H1 (cell line): ENCODE measurements around the gene MAPK8IP2. TPM values are rescaled to one million over a fixed set of nuclear protein-coding genes. Genes with fewer than 3 reads are reported as not detected.
A peak's percentile ranks its signal among the peaks of the same experiment; 100 is the strongest.

ENCODE experiments used
- CTCF ChIA-PET: fragments of 300-600 bp; sonication (Branson Sonifier 250); formaldehyde crosslinking; loops from one replicate; lab custom pipeline; 2021; ENCODE audit not compliant: partially characterized antibody; lab: Charles Lee
- POLR2A ChIA-PET: fragments of 300-600 bp; sonication (Branson Sonifier 250); formaldehyde crosslinking; loops from one replicate; lab custom pipeline; 2021; ENCODE audit warnings: inconsistent platforms; ENCODE audit not compliant: partially characterized antibody; lab: Charles Lee
- DNase-seq, 2 experiments: peaks; one replicate each; pipeline versions ENCODE4 v3.0.0 to v3.0.0-alpha.2; 2010 to 2022; ENCODE audit warnings: low spot score in 2 of 2, low read depth in 1 of 2, mixed read lengths in 1 of 2
- FAIRE-seq: peaks from 2 replicates; lab custom pipeline; 2011; peaks lifted over from hg19 to GRCh38; lab: Jason Lieb, UNC
- H2AFZ ChIP-seq: 2 replicates; pipeline ENCODE4 v1.8.1; 2012; ENCODE audit warnings: low read length, inconsistent platforms
- H2AK5ac ChIP-seq: 2 replicates; pipeline ENCODE4 v1.6.1; 2013; ENCODE audit warnings: low read depth, low read length
- H2BK120ac ChIP-seq: replicated peaks from 2 replicates; pipeline ENCODE3; 2013; ENCODE audit warnings: low read depth, low read length, inconsistent platforms
- H2BK12ac ChIP-seq: 2 replicates; pipeline ENCODE4 v1.6.1; 2013; ENCODE audit warnings: low read depth, low read length
- H2BK15ac ChIP-seq: 2 replicates; pipeline ENCODE4 v1.6.1; 2013; ENCODE audit warnings: low read length
- H2BK20ac ChIP-seq: 2 replicates; pipeline ENCODE4 v1.6.1; 2013; ENCODE audit warnings: low read length
- H2BK5ac ChIP-seq: 2 replicates; pipeline ENCODE4 v1.6.1; 2013; ENCODE audit warnings: low read depth, low read length
- H3K14ac ChIP-seq: 2 replicates; pipeline ENCODE4 v1.6.1; 2013; ENCODE audit warnings: inconsistent platforms; ENCODE audit not compliant: insufficient read length
- H3K18ac ChIP-seq: 2 replicates; pipeline ENCODE4 v1.6.1; 2013; ENCODE audit warnings: low read length; ENCODE audit errors: extremely low read depth
- H3K23ac ChIP-seq: 2 replicates; pipeline ENCODE4 v1.6.1; 2013; ENCODE audit warnings: inconsistent platforms; ENCODE audit not compliant: insufficient read length
- H3K23me2 ChIP-seq: 2 replicates; pipeline ENCODE4 v1.6.1; 2013; ENCODE audit warnings: low read depth, low read length
- H3K27ac ChIP-seq: 2 replicates; pipeline ENCODE4 v1.6.1; 2011; ENCODE audit warnings: low read depth, low read length, inconsistent platforms
- H3K27me3 ChIP-seq, 4 experiments: replicated peaks in 1 of 4; 1 replicate in 1 of 4; 2 replicates in 3 of 4; pipeline versions ENCODE4 v1.6.1 to v1.8.1; 2011 to 2013; ENCODE audit warnings: low read length in 3 of 4, mild to moderate bottlenecking in 3 of 4, inconsistent platforms in 2 of 4, mixed read lengths in 2 of 4, moderate library complexity in 1 of 4; ENCODE audit not compliant: control insufficient read depth in 3 of 4, insufficient read depth in 3 of 4; ENCODE audit errors: extremely low read depth in 1 of 4
- H3K36me3 ChIP-seq, 4 experiments: 2 replicates each; pipeline versions ENCODE4 v1.6.1 to v1.8.1; 2011 to 2013; ENCODE audit warnings: mild to moderate bottlenecking in 4 of 4, low read length in 3 of 4, moderate library complexity in 2 of 4, control low read depth in 1 of 4, inconsistent platforms in 1 of 4; ENCODE audit not compliant: insufficient read depth in 4 of 4, control insufficient read depth in 2 of 4
- H3K4ac ChIP-seq: replicated peaks from 2 replicates; pipeline ENCODE3; 2013; ENCODE audit warnings: low read length, low read depth, mixed read lengths, inconsistent platforms; ENCODE audit not compliant: insufficient read length
- H3K4me1 ChIP-seq, 4 experiments: replicated peaks in 1 of 4; 1 replicate in 1 of 4; 2 replicates in 3 of 4; pipeline versions ENCODE4 v1.6.1 to v1.8.1; 2011 to 2013; ENCODE audit warnings: low read length in 3 of 4, inconsistent platforms in 2 of 4, mixed read lengths in 1 of 4; ENCODE audit not compliant: insufficient read depth in 4 of 4, control insufficient read depth in 3 of 4
- H3K4me2 ChIP-seq, 2 experiments: 2 replicates each; pipeline versions ENCODE4 v1.6.1 to v1.8.1; 2011 to 2013; ENCODE audit warnings: low read depth in 2 of 2, low read length in 2 of 2, control low read depth in 1 of 2, inconsistent platforms in 1 of 2, mild to moderate bottlenecking in 1 of 2; ENCODE audit not compliant: insufficient read depth in 1 of 2
- H3K4me3 ChIP-seq, 4 experiments: fragments of 200-600, 300-600 bp in 1 of 4; sonication (generic), shearing (Covaris generic), sonication (Bioruptor Twin) in 1 of 4; 2 replicates each; pipeline versions ENCODE4 v1.5.1 to v1.8.1; 2011 to 2016; ENCODE audit warnings: low read length in 4 of 4, low read depth in 3 of 4, control low read depth in 2 of 4, inconsistent platforms in 2 of 4, mild to moderate bottlenecking in 2 of 4, mixed read lengths in 1 of 4, moderate library complexity in 1 of 4; ENCODE audit not compliant: insufficient read depth in 2 of 4; ENCODE audit errors: extremely low read depth in 1 of 4
- H3K56ac ChIP-seq: replicated peaks from 2 replicates; pipeline ENCODE3; 2013; ENCODE audit warnings: low read depth, mild to moderate bottlenecking, mixed read lengths, low read length, inconsistent platforms; ENCODE audit not compliant: insufficient read length
- H3K79me1 ChIP-seq: 2 replicates; pipeline ENCODE4 v1.6.1; 2013; ENCODE audit warnings: low read depth, low read length, control low read depth
- H3K79me2 ChIP-seq, 2 experiments: 2 replicates each; pipeline versions ENCODE4 v1.6.1 to v1.8.1; 2012 to 2013; ENCODE audit warnings: low read length in 2 of 2, mild to moderate bottlenecking in 2 of 2, inconsistent platforms in 1 of 2; ENCODE audit not compliant: insufficient read depth in 2 of 2, control insufficient read depth in 1 of 2
- H3K9ac ChIP-seq, 4 experiments: replicated peaks in 1 of 4; 1 replicate in 1 of 4; 2 replicates in 3 of 4; pipeline versions ENCODE4 v1.6.1 to v1.8.1; 2011 to 2013; ENCODE audit warnings: low read depth in 3 of 4, low read length in 3 of 4, control low read depth in 2 of 4, mild to moderate bottlenecking in 2 of 4, moderate library complexity in 2 of 4, inconsistent platforms in 1 of 4; ENCODE audit errors: extremely low read depth in 1 of 4
- H3K9me3 ChIP-seq, 2 experiments: 2 replicates each; pipeline versions ENCODE4 v1.6.1 to v1.8.1; 2012 to 2013; ENCODE audit warnings: mild to moderate bottlenecking in 2 of 2, moderate library complexity in 2 of 2, control low read depth in 1 of 2, inconsistent platforms in 1 of 2, low read depth in 1 of 2, low read length in 1 of 2, mixed read lengths in 1 of 2; ENCODE audit not compliant: insufficient read depth in 2 of 2
- H4K20me1 ChIP-seq, 2 experiments: replicated peaks in 1 of 2; 2 replicates each; pipeline versions ENCODE3 to v1.8.1; 2011 to 2013; ENCODE audit warnings: inconsistent platforms in 2 of 2, low read length in 2 of 2, mild to moderate bottlenecking in 1 of 2; ENCODE audit not compliant: insufficient read depth in 2 of 2, control insufficient read depth in 1 of 2
- H4K5ac ChIP-seq: 2 replicates; pipeline ENCODE4 v1.6.1; 2013; ENCODE audit warnings: low read length, low read depth, mixed read lengths, inconsistent platforms; ENCODE audit not compliant: insufficient read length
- H4K8ac ChIP-seq: 2 replicates; pipeline ENCODE4 v1.8.0; 2013; ENCODE audit warnings: mild to moderate bottlenecking, moderate library complexity, low read length, inconsistent platforms; ENCODE audit not compliant: insufficient read depth; ENCODE audit errors: extremely low read depth
- H4K91ac ChIP-seq: replicated peaks from 2 replicates; pipeline ENCODE3; 2013; ENCODE audit warnings: low read length, mixed read lengths, inconsistent platforms; ENCODE audit not compliant: insufficient read length
- BCL11A ChIP-seq, 2 experiments: IDR thresholded peaks; one replicate each; pipeline ENCODE4 v1.6.1; 2011; ENCODE audit warnings: low read depth in 2 of 2, low read length in 2 of 2, mild to moderate bottlenecking in 2 of 2
- CBX5 ChIP-seq: fragments of 300-800, 300-1000 bp; sonication (generic); IDR thresholded peaks from 2 replicates; pipeline ENCODE4 v1.7.1; 2016; ENCODE audit warnings: antibody characterized with exemption, low read length, low read depth
- GABPA ChIP-seq: IDR thresholded peaks from 2 replicates; pipeline ENCODE4 v1.6.1; 2011; ENCODE audit warnings: mild to moderate bottlenecking, low read length, moderate library complexity, borderline replicate concordance; ENCODE audit not compliant: insufficient read depth
- GTF2F1 ChIP-seq: IDR thresholded peaks from 2 replicates; pipeline ENCODE4 v1.6.1; 2012; ENCODE audit warnings: low read depth, low read length, improper control_type of control experiment, borderline replicate concordance
- ZNF274 ChIP-seq: IDR thresholded peaks from 2 replicates; pipeline ENCODE4 v1.7.0; 2012; ENCODE audit warnings: low read length, borderline replicate concordance; ENCODE audit errors: extremely low read depth
- WGBS, 2 experiments: shearing (Covaris generic) in 1 of 2; methylation state at CpG; one replicate each; pipeline versions ENCODE4 v1.1.6 to v1.1.7; 2013 to 2015; ENCODE audit warnings: low lambda C conversion rate in 2 of 2, mixed read lengths in 2 of 2, inconsistent platforms in 1 of 2, low coverage in 1 of 2, missing lambda C conversion rate in 1 of 2; ENCODE audit not compliant: insufficient replicate concordance in 2 of 2, insufficient coverage in 1 of 2, insufficient read length in 1 of 2; ENCODE audit errors: extremely low coverage in 1 of 2, missing lambda C conversion rate in 1 of 2; 5-methylcytosine and 5-hydroxymethylcytosine counted together
- polyA plus RNA-seq, 7 experiments: library from polyadenylated mRNA; depleted of rRNA in 3 of 7; stranded (reverse) in 5 of 7; unstranded in 2 of 7; fragments of >200 nt in 5 of 7; fragments of 200-250 nt in 2 of 7; gene quantifications; 1 replicate in 5 of 7; 2 replicates in 1 of 7; 4 replicates in 1 of 7; pipeline versions ENCODE4 v1.2.1 to v1.2.3, GENCODE V29; 2011 to 2013; ENCODE audit warnings: missing spikeins in 2 of 7, mixed read lengths in 2 of 7
- total RNA-seq: library from RNA; stranded (reverse); fragmentation: NEBNext Ultra II Directional; extraction: Animal tissue kit (Norgen Biotek cat#: 25700); gene quantifications from 2 replicates; pipeline ENCODE4 v1.2.1, GENCODE V29; 2021
- TF ChIP-seq, protein P1 (sequence below), 3 experiments: IDR thresholded peaks; 1 replicate in 2 of 3; 2 replicates in 1 of 3; pipeline versions ENCODE4 v1.5.1 to v1.6.1; 2011; ENCODE audit warnings: low read length in 3 of 3, mild to moderate bottlenecking in 3 of 3, inconsistent platforms in 2 of 3, low read depth in 1 of 3, moderate library complexity in 1 of 3; ENCODE audit not compliant: insufficient read depth in 1 of 3; ENCODE audit errors: control extremely low read depth in 1 of 3
- TF ChIP-seq, protein P2 (sequence below): IDR thresholded peaks from 2 replicates; pipeline ENCODE4 v1.6.1; 2012; ENCODE audit warnings: inconsistent platforms

The MAPK8IP2 gene
- total and polyA plus RNA-seq, 2 of the 8 experiments (the other 6 are each of a cell fraction or from before 2014, with no cell fraction given), result 1.5 to 5.5 TPM

DNA sequence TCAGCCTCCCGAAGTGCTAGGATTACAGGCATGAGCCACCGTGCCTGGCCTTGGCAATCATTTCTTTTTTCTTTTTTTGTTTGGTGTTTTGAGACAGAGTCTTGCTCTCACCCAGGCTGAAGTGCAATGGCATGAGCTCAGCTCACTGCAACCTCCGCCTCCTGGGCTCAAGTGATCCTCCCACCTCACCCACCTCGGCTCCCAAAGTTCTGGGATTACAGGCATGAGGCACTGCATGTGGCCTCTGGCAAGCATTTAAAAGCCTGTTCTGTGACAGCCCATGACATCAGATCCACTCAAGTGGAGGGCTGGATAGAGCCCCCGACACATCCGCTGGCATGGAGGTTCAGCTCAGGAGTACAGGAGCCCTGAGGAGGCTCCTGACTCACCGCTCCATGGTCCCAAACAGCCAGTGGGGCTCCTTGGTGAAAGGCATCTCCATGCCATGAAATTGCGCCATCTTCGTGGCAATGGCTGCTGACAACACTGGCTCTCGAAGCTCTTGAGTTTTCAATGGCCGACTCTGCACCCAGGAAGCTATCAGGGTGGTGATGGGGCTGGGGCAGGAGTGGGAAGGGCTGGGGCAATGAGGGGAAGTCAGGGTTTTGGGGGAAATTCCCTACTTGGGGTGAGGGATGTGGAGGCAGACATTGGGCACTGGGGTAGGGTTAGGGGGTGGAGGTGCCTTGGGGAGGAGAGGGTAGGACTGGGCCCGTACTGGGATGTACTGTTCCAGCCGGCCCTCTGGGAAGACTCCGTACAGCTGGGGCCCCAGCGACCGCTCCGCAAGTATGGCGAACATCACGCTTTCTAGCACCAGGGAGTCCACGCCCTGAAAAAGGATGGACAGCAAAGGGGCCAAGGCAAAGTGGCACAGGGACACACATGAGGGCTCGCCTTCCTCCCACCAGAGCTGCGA is 19.3 kb upstream of the MAPK8IP2 start:
- Histone ChIP-seq H3K4me1 (peaks cover 4 to 15% (median 7%) of the 10 kb centered on the region in 4 experiments), H3K36me3 (peaks cover 0 to 13% (median 4%) of the 10 kb centered on the region in 4 experiments; a peak in 5 of 8 replicates), H2BK15ac (no peak overlapping the region), H3K9ac (peak overlapping the region in 3 of 4 experiments; percentile 64 to 75 (median 67); a peak in 5 of 7 replicates), H3K79me1 (peaks cover 7% of the 10 kb centered on the region; the same call in 1 of the 2 replicates), H4K5ac (peak overlapping the region; percentile 75), H4K8ac (peak overlapping the region; percentile 82; the same call in 1 of the 2 replicates), H2AK5ac (no peak overlapping the region), H3K23me2 (peaks cover 10% of the 10 kb centered on the region; the same call in 1 of the 2 replicates), H3K9me3 (no peaks in the 10 kb centered on the region), H3K4ac (peak overlapping the region; percentile 12), H3K79me2 (peaks cover 0 to 7% of the 10 kb centered on the region in 2 experiments; a peak in 1 of 4 replicates), H4K91ac (no peak overlapping the region), H3K56ac (no peak overlapping the region), H4K20me1 (peaks cover 0 to 3% of the 10 kb centered on the region in 2 experiments), H2AFZ (no peak overlapping the region), H3K27ac (no peak overlapping the region), H2BK20ac (no peak overlapping the region), H3K27me3 (no peaks in the 10 kb centered on the region), H3K18ac (no peak overlapping the region), H2BK120ac (no peak overlapping the region), H3K4me3 (peak overlapping the region; percentile 65 to 78 (median 73)), H3K4me2 (peak overlapping the region; percentile 68 to 96), H2BK12ac (no peak overlapping the region), H3K14ac (no peak overlapping the region), H3K23ac (no peak overlapping the region), H2BK5ac (no peak overlapping the region)
- ChIA-PET POLR2A (interaction anchor here (1.1 to 2.6 kb wide), 3 partner anchors 9 to 18 kb away, joined by 4 to 15 read pairs (median 10); partner anchors contain the start of gene SYCE3), CTCF (interaction anchor here (0.7 to 1.1 kb wide), 3 partner anchors 37 to 109 kb away, joined by 3 to 5 read pairs (median 4); no protein-coding TSS in a partner anchor)
- DNase-seq (no peak), FAIRE-seq (no peak)
- 91% methylated on average over 21 of the region's 22 CpGs; no CpG with 5 or more reads in 1 of the 2 experiments for WGBS, 2 experiments
- TF ChIP-seq GABPA (no peak), GTF2F1 (no peak), BCL11A (IDR thresholded peaks at IDR 0.05; ENCODE audit: low read depth in 2 of 2, low read length in 2 of 2) (no peak), CBX5 (no peak), ZNF274 (no peak)
- TF ChIP-seq, protein P1, sequence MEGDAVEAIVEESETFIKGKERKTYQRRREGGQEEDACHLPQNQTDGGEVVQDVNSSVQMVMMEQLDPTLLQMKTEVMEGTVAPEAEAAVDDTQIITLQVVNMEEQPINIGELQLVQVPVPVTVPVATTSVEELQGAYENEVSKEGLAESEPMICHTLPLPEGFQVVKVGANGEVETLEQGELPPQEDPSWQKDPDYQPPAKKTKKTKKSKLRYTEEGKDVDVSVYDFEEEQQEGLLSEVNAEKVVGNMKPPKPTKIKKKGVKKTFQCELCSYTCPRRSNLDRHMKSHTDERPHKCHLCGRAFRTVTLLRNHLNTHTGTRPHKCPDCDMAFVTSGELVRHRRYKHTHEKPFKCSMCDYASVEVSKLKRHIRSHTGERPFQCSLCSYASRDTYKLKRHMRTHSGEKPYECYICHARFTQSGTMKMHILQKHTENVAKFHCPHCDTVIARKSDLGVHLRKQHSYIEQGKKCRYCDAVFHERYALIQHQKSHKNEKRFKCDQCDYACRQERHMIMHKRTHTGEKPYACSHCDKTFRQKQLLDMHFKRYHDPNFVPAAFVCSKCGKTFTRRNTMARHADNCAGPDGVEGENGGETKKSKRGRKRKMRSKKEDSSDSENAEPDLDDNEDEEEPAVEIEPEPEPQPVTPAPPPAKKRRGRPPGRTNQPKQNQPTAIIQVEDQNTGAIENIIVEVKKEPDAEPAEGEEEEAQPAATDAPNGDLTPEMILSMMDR (IDR thresholded peaks at IDR 0.05; ENCODE audit: control extremely low read depth in 1 of 3, insufficient read depth in 1 of 3, low read depth in 1 of 3, low read length in 3 of 3), result no peak
- TF ChIP-seq, protein P2, sequence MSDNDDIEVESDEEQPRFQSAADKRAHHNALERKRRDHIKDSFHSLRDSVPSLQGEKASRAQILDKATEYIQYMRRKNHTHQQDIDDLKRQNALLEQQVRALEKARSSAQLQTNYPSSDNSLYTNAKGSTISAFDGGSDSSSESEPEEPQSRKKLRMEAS, result no peak
